GM18873 (cell line): ENCODE measurements around the gene PSMB8.
"Not testable (repeated sequence)": the region's sequence is repeated elsewhere in the genome, so short reads cannot be mapped to it uniquely, and the experiment has no call there.

ENCODE experiments used
- ATAC-seq: cut with Tn5 transposase; IDR thresholded peaks from one replicate; pipeline ENCODE4 v1.9.1; 2021; ENCODE audit warnings: mild to moderate bottlenecking, moderate library complexity, moderate number of reproducible peaks; ENCODE audit not compliant: unreplicated experiment, low FRiP score

PSMB8 gene

DNA sequence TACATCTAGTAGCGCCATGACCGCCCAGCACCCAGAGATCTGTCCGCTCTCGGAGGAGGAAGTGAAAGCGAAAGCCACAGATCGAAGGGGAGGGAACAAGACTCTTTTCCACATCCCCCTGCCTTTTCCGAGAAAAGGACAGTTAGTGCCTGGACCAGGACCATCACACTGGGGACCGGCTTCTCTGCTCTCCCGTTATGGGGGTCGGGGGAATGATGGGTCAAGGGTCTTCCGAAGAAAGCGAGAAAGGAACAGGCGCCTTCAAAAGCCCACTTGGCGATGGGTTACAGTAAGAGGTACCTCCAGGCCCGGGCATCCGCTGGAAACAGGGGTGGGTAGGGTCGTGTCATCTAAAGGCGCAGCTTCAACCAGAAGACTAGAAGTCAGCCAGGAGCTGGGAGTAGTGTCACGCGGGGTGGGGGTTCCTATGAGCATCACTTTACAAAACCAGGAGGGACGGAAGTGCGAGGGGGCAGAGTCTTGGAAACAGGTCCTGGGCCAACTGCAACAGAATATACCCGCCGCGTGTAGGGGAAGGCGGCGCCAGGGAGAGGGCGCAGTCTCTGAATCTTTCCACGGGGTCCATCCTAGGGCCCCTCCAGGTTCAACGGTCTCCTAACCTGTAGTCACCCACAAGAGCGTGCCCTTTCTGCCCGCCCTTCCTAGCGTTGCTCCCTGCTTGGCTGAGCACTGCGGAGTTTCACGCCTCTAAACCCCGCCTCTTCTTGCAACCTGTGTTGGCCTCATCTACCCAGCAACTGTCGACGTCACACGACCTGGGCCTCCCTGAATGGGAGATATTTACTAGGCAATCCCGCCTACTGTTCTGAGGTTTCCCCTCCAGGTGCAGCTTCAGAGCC lies at the start of gene PSMB8:
Gene PSMB8 (minus strand): TSS at position 69 of the 860 bp plus-strand sequence. CDS start 51 bp downstream, at position 18.
- ATAC-seq: peak; percentile 60

GRCh38 chr6:32890831-32891230 lies 47.0 kb upstream of the PSMB8 start:
- ATAC-seq: no peak

DNA sequence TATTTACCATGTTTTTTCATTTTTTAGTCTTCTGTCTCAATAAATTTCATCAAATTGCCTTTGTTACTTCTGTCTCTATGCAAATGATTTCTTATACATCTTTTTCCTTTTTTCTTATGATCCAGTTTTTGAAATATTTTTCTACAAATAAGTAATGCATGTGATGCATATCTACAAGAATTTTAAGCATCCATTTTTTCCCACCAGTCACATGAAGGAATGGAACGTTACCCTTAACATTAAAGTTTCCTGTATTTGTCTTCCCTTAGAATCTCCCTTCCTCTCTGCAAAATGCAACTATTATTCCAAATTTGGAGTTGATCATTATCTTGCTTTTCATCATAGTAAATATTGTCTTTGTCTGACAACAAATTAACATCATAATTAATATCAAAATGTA lies 45.7 kb upstream of the PSMB8 start:
- no peak for ATAC-seq

DNA sequence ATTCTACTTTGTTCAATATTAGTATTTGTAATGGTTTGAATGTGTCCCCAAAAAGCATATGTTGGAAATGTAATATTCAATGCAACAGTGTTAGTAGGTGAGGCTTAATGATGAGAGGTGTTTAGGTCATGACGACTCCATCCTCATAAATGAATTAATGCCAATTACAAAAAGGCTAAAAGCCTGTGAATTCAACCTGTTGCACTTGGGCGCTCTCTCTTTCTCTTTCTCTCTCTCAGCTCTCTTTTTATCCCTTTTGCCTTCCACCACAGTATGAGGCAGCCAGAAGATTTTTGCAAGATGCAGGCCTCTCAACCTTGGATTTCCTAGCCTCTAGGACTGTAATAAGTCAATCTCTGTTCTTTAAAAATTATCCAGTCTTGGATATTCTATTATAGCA lies 44.7 kb upstream of the PSMB8 start:
- ATAC-seq: no peak

GRCh38 chr6:32887616-32888015 lies 43.8 kb upstream of the PSMB8 start:
- ATAC-seq: no peak

DNA sequence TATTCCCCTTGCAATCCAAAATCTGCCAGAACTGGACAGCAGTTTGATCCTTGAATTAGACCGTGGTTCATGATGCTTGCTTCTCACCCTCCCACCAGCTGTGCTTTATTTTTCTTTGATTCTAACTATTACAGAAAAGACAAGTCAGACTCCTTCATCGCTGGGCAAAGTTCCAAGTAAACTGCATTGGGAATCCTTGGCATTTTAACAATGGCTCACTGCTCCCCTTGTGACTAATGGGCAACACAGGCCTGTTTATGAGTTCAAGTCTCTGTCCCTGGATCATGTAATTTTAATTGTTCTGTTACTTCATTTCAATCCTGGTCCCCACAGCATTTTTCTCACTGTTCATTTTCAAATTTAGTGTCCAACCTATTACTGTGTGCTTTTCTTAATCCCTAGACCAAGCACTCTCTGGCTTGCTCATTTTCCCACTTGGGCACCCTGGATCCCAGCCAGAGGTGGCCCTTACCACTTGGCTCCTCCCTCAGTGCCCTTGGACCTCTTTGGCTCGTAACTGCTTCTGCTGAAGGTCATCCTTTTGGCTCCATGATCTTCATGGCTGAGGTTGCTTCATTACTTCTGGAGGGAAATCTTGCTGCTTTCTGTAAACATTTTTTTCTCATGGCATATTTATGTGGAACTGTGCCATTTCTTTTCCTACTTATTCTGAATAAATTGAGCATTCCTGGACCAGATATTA lies 43.0 kb upstream of the PSMB8 start:
- no peak for ATAC-seq

DNA sequence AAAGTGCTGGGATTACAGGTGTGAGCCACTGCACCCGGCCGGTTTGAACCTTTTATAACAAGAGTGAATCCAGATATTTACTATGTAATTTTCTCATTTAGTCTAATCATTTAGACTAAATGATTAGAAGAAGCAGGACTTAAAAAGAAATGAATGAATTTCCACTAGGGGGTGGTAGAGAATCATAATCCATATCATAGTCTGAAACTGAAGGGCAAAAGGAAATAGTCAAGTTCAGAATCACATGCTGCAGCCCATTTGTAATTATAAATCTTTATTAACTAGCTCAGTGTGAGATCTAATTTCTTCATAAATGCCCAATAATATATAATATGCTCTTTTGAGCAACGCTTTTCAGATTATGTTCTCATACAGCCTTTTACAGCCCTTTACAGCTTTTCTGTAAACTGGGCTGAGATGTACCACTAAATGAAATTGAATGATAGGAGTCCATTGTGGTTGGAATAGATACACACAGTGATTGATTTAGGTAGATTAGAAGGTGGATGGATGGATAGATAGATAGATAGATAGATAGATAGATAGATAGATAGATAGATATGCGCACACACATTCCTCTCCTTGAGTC lies 41.9 kb upstream of the PSMB8 start:
- ATAC-seq: no peak

- ATAC-seq: no peak
Observed at GRCh38 chr6:32883789-32884188, 39.9 kb upstream of the PSMB8 start.

DNA sequence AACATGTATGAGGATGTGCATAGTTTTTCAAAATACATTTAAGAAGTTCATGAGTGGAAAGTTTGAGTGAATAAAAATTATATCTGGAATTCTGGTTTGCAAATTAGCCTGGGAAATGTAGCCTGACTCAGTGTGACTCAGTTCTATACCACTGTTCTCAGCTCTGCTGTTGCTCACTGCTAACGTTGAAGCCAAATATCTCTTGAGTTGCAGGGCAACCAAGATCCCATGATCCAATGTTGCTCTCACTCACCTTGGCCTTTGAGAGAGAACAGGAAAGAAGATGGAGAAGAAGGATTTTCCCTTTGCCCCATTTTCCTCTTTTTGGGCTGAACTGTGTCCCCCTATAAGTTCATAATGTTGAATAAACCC lies 39.0 kb upstream of the PSMB8 start:
- ATAC-seq: no peak

DNA sequence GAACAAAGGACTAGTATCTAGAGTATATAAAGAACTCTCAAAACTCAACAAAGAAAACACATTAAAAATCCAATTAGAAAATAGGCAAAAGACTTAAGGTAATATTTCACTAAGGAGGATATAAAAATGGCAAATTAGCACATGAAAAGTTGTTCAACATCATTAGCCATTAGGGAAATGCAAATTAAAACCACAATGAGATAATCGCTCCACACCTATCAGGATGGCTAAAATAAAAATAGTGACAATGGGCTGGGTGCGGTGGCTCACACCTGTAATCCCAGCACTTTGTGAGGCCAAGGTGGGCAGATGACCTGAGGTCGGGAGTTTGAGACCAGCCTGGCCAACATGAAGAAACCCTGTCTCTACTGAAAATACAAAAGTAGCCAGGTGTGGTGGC lies 37.1 kb upstream of the PSMB8 start:
- ATAC-seq: not testable (repeated sequence)

GRCh38 chr6:32879691-32880090 lies 35.8 kb upstream of the PSMB8 start:
- no peak for ATAC-seq

GRCh38 chr6:32876603-32877002 lies 32.8 kb upstream of the PSMB8 start:
- ATAC-seq: no peak

- not testable (repeated sequence) for ATAC-seq
Observed at GRCh38 chr6:32873947-32874346, 30.1 kb upstream of the PSMB8 start.

DNA sequence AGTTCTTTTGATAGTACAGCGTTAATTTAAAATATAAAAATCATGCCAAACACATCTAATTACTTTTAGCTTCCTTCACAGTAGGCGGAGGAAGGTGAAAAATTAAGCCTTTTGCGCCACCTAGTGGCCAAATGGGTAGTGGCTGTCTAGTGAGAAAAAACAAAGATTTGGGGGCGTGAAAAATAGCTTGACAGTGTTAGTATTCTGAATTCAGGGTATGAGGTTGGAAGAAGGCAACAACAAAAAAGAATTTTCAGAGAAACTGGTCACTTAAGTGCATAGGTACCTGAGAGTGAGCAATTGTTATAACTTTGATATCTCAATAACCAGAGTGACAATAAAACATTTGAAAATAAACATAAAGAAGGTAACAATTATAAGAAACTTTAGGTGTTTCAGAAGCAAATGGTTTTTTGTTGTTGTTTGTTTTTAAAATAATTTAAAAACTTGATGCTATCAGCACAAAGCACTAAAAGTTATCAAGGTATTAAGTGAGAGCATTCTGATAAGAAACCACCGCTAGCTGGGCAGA lies 24.5 kb upstream of the PSMB8 start:
- ATAC-seq: no peak

DNA sequence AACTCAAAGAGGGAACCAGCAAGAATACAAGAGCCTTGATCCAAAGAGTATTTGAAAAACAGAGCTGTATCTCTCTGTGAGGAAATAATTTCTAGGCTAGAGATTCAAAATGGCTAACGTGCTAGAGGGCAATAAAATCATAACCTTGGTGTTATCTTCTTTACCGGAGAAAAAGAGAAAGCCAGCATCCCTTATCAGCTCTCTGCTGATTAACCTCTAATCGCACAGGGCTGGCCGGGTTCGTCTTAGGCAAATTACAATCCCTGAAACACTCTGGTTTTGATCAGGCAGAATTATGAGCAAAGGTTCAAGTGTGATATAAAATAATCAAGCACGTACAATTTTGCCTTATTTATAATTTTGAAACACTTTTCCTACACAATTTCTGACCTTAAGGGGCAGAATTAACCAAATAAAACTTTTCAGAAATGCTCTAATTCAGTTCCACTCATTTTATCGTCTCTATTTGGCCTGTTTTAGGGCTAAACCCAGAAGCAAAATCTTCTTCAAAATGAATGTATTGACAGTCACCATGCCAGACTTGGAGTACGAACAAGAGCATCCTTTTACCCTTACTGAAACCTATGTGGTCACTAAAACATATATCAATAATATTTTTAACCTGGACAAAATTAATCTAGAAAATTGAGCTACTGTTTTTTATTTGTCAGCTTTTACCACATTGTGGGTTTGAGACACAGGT lies 23.9 kb upstream of the PSMB8 start:
- no peak for ATAC-seq

DNA sequence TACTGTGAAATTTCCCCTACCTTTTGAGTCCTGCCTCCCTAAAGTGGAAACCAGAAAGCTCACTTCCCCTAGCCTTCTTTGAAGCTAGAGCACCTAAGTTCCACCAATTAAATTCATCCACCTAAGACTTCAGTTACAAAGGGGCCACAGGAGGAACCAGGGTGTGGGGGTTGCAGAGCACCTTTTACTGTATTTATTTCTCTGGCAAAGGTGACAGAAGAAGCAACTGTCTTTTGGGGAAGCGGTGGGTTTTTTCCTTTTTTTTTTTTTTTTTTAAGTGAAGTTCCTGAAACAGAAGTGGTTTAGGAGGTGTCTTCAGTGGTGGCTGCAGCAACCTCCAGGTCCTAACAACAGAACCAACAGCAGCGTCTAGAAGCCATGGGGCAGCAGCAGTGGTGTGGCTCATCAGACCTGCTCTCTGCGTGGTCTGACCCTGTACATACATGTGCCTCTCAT lies 23.2 kb upstream of the PSMB8 start:
- ATAC-seq: no peak

DNA sequence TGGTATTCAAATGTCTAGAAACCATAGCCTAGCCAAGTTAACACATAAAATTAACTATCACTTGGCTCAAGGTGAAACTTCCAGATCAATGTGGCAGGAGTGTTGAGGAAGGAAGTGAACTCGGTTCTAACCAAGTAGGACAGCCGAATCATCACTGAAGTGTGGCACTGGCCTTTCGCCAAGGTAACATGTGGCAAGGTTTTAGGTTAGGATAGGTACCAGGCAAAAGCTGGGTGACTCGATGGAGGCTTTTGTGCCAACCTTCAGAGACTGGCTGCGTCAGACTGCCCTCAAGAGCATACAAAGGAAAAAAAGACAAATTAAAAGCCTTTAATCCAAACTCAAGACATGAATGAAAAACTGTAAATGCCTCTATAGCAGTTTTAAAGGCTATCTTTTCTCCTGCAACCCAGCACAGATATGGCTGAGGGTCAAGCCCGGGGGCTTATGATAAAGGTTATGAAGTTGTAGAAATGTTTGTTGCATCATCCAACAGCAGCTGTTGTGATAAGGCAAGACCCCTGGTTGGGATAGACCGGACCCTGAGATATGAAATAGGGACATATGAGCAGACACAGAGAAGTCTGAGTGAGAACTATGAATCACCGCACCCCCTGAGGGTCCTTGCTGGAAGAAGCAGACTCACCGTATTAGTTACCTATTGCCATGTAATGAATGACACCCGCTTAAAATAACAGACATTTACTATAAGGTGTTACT lies 22.0 kb upstream of the PSMB8 start:
- ATAC-seq: no peak

GRCh38 chr6:32862725-32863124 lies 18.9 kb upstream of the PSMB8 start:
- ATAC-seq: no peak

- ATAC-seq: no peak
Observed at GRCh38 chr6:32860674-32861073, 16.8 kb upstream of the PSMB8 start.

GRCh38 chr6:32858194-32858593 lies 14.3 kb upstream of the PSMB8 start:
- no peak for ATAC-seq
